HEK293 (cell line): ENCODE measurements around the gene STX2.
"Not testable (repeated sequence)": the region's sequence is repeated elsewhere in the genome, so short reads cannot be mapped to it uniquely, and the experiment has no call there.

Experiments used
- CTCF ChIA-PET: fragments of 350-600 bp; formaldehyde crosslinking; extraction: SDS; loops from one replicate; lab custom pipeline; 2021; ENCODE audit warnings: antibody characterized with exemption; lab: Yijun Ruan, JAX
- POLR2A ChIA-PET: fragments of 300-600 bp; formaldehyde crosslinking; extraction: SDS; loops from one replicate; lab custom pipeline; 2020; ENCODE audit warnings: antibody characterized with exemption, inconsistent platforms; lab: Yijun Ruan, JAX
- H3K27ac ChIP-seq: fragments of 200-500 bp; sonication (Bioruptor generic); 2 replicates; pipeline ENCODE4 v1.5.1; 2014; ENCODE audit warnings: low read depth, low read length, control low read depth, inconsistent platforms; ENCODE audit errors: extremely low read depth
- H3K36me3 ChIP-seq, 2 experiments: fragments of 200-500 bp in 1 of 2; sonication (Bioruptor generic) in 1 of 2; 1 replicate in 1 of 2; 2 replicates in 1 of 2; pipeline ENCODE4 v1.5.1; 2014 to 2017; ENCODE audit warnings: inconsistent platforms in 2 of 2, low read length in 2 of 2; ENCODE audit not compliant: control insufficient read depth in 2 of 2, insufficient read depth in 1 of 2
- H3K4me1 ChIP-seq: fragments of 200-500 bp; sonication (Bioruptor generic); 2 replicates; pipeline ENCODE4 v1.5.1; 2014; ENCODE audit warnings: mild to moderate bottlenecking, low read length, inconsistent platforms; ENCODE audit not compliant: control insufficient read depth, insufficient read depth
- H3K4me3 ChIP-seq: 2 replicates; pipeline ENCODE4 v1.5.1; 2011; ENCODE audit warnings: low read depth, mild to moderate bottlenecking, control low read depth, low read length, moderate library complexity
- H3K9me3 ChIP-seq: fragments of 200-500 bp; sonication (Bioruptor generic); 2 replicates; pipeline ENCODE4 v1.5.1; 2014; ENCODE audit warnings: low read depth, low read length, inconsistent platforms; ENCODE audit not compliant: control insufficient read depth, insufficient read depth
- REPIN1 ChIP-seq: fragments of 450-650 bp; formaldehyde crosslinking; IDR thresholded peaks from 2 replicates; pipeline ENCODE4 v1.5.1; 2017; ENCODE audit warnings: missing biosample characterization, missing genetic modification characterization, low read depth
- REST ChIP-seq: fragments of 450-650 bp; formaldehyde crosslinking; IDR thresholded peaks from 2 replicates; pipeline ENCODE4 v1.5.1; 2016; ENCODE audit warnings: missing biosample characterization, missing genetic modification characterization
- ZNF140 ChIP-seq: fragments of 450-650 bp; formaldehyde crosslinking; IDR thresholded peaks from 2 replicates; pipeline ENCODE4 v1.5.1; 2016; ENCODE audit warnings: missing biosample characterization, missing genetic modification characterization
- ZNF23 ChIP-seq: fragments of 450-650 bp; formaldehyde crosslinking; IDR thresholded peaks from 2 replicates; pipeline ENCODE4 v1.5.1; 2016; ENCODE audit warnings: missing biosample characterization, missing genetic modification characterization, borderline replicate concordance
- ZNF426 ChIP-seq: fragments of 450-650 bp; formaldehyde crosslinking; IDR thresholded peaks from 2 replicates; pipeline ENCODE4 v1.5.1; 2017; ENCODE audit warnings: missing biosample characterization, missing genetic modification characterization, mild to moderate bottlenecking, inconsistent platforms, moderate library complexity
- ZNF473 ChIP-seq: fragments of 450-650 bp; formaldehyde crosslinking; IDR thresholded peaks from 2 replicates; pipeline ENCODE4 v1.5.1; 2017; ENCODE audit warnings: missing biosample characterization, missing genetic modification characterization
- ZNF555 ChIP-seq: fragments of 450-650 bp; formaldehyde crosslinking; conservative IDR thresholded peaks from 2 replicates; pipeline ENCODE4 v1.5.1; 2017; ENCODE audit warnings: missing biosample characterization, mild to moderate bottlenecking, missing genetic modification characterization, inconsistent platforms
- ZNF560 ChIP-seq: fragments of 450-650 bp; formaldehyde crosslinking; IDR thresholded peaks from 2 replicates; pipeline ENCODE4 v1.5.1; 2017; ENCODE audit warnings: missing biosample characterization, missing genetic modification characterization, borderline replicate concordance
- ZNF623 ChIP-seq: fragments of 450-650 bp; formaldehyde crosslinking; IDR thresholded peaks from 2 replicates; pipeline ENCODE4 v1.5.1; 2016; ENCODE audit warnings: missing biosample characterization, missing genetic modification characterization
- ZNF654 ChIP-seq: fragments of 450-650 bp; formaldehyde crosslinking; IDR thresholded peaks from 2 replicates; pipeline ENCODE4 v1.5.1; 2016; ENCODE audit warnings: low read depth, missing biosample characterization, missing genetic modification characterization
- ZSCAN30 ChIP-seq: fragments of 450-650 bp; IDR thresholded peaks from 2 replicates; pipeline ENCODE4 v1.5.1; 2018; ENCODE audit warnings: missing biosample characterization, mild to moderate bottlenecking, missing genetic modification characterization, moderate library complexity
- TF ChIP-seq, protein P1 (sequence below): fragments of 450-650 bp; formaldehyde crosslinking; conservative IDR thresholded peaks from 2 replicates; pipeline ENCODE4 v1.5.1; 2016; ENCODE audit warnings: low read depth, missing biosample characterization, missing genetic modification characterization
- TF ChIP-seq, protein P2 (sequence below): fragments of 450-650 bp; formaldehyde crosslinking; IDR thresholded peaks from 2 replicates; pipeline ENCODE4 v1.5.1; 2016; ENCODE audit warnings: missing biosample characterization, missing genetic modification characterization
- TF ChIP-seq, protein P3 (sequence below): fragments of 450-650 bp; formaldehyde crosslinking; IDR thresholded peaks from 2 replicates; pipeline ENCODE4 v1.5.1; 2017; ENCODE audit warnings: missing biosample characterization, missing genetic modification characterization
- TF ChIP-seq, protein P4 (sequence below): fragments of 450-650 bp; formaldehyde crosslinking; conservative IDR thresholded peaks from 2 replicates; pipeline ENCODE4 v1.5.1; 2016; ENCODE audit warnings: low read depth, missing biosample characterization, missing genetic modification characterization

Gene STX2

GRCh38 chr12:130754234-130754901, 84.7 kb downstream of the STX2 start (continued):
- TF ChIP-seq, protein P1, sequence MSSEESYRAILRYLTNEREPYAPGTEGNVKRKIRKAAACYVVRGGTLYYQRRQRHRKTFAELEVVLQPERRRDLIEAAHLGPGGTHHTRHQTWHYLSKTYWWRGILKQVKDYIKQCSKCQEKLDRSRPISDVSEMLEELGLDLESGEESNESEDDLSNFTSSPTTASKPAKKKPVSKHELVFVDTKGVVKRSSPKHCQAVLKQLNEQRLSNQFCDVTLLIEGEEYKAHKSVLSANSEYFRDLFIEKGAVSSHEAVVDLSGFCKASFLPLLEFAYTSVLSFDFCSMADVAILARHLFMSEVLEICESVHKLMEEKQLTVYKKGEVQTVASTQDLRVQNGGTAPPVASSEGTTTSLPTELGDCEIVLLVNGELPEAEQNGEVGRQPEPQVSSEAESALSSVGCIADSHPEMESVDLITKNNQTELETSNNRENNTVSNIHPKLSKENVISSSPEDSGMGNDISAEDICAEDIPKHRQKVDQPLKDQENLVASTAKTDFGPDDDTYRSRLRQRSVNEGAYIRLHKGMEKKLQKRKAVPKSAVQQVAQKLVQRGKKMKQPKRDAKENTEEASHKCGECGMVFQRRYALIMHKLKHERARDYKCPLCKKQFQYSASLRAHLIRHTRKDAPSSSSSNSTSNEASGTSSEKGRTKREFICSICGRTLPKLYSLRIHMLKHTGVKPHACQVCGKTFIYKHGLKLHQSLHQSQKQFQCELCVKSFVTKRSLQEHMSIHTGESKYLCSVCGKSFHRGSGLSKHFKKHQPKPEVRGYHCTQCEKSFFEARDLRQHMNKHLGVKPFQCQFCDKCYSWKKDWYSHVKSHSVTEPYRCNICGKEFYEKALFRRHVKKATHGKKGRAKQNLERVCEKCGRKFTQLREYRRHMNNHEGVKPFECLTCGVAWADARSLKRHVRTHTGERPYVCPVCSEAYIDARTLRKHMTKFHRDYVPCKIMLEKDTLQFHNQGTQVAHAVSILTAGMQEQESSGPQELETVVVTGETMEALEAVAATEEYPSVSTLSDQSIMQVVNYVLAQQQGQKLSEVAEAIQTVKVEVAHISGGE (tag by site-specific recombination), result peak; percentile 67

DNA sequence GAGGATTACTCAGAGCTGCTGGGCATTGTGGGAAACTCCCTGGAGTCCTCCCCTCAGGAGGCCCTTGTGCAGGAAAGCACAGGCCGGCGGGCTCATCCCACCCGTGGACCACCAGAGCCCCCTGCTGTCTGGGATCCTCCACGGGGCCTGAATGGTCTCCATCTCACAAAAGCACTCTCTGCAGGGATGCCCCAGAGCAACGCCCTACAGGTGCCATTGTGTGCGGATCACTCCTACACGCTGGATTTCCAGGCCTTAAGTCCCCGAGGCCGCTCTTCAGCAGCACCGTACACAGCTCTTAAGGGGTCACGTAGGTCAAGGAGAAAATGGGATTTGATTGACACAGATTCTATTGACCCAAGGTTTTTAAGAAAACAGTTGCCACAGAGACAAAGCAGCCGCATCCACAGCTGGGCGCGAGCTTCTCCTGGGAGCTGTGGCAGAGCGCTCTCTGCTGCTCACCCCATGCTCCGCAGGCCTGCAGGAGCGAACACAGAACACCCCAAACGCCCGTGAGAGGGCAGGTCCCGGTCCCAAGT, 86.3 kb downstream of the STX2 start:
- CTCF ChIA-PET, result no interaction called here
- H3K9me3 ChIP-seq, result no peaks in the 10 kb centered on the region
- no peaks in the 10 kb centered on the region for H3K36me3 ChIP-seq
- no peak for TF ChIP-seq ZNF473 (tag by site-specific recombination)
- TF ChIP-seq, protein P2, sequence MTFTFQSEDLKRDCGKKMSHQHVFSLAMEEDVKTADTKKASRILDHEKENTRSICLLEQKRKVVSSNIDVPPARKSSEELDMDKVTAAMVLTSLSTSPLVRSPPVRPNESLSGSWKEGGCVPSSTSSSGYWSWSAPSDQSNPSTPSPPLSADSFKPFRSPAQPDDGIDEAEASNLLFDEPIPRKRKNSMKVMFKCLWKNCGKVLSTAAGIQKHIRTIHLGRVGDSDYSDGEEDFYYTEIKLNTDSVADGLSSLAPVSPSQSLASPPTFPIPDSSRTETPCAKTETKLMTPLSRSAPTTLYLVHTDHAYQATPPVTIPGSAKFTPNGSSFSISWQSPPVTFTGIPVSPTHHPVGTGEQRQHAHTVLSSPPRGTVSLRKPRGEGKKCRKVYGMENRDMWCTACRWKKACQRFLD (tag by site-specific recombination), result no peak
- TF ChIP-seq ZSCAN30 (tag by site-specific recombination), result no peak
- TF ChIP-seq REPIN1 (tag by site-specific recombination), result no peak
- TF ChIP-seq, protein P3, sequence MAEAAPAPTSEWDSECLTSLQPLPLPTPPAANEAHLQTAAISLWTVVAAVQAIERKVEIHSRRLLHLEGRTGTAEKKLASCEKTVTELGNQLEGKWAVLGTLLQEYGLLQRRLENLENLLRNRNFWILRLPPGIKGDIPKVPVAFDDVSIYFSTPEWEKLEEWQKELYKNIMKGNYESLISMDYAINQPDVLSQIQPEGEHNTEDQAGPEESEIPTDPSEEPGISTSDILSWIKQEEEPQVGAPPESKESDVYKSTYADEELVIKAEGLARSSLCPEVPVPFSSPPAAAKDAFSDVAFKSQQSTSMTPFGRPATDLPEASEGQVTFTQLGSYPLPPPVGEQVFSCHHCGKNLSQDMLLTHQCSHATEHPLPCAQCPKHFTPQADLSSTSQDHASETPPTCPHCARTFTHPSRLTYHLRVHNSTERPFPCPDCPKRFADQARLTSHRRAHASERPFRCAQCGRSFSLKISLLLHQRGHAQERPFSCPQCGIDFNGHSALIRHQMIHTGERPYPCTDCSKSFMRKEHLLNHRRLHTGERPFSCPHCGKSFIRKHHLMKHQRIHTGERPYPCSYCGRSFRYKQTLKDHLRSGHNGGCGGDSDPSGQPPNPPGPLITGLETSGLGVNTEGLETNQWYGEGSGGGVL (tag by site-specific recombination), result no peak
- TF ChIP-seq ZNF23 (tag by site-specific recombination), result no peak
- TF ChIP-seq, all 188 proteins: peak for 0
- POLR2A ChIA-PET, result no interaction called here
- H3K4me1 ChIP-seq, result no peaks in the 10 kb centered on the region
- no peak overlapping the region for H3K27ac ChIP-seq
- no peak overlapping the region for H3K4me3 ChIP-seq

- H3K36me3 ChIP-seq, H3K4me1 ChIP-seq, POLR2A ChIA-PET, H3K4me3 ChIP-seq, H3K9me3 ChIP-seq, H3K27ac ChIP-seq: not testable (repeated sequence)
- CTCF ChIA-PET, result interaction anchor here (0.6 to 0.9 kb wide), 2 partner anchors 72 to 114 kb away, joined by 4 to 5 read pairs; no protein-coding TSS in a partner anchor
- TF ChIP-seq ZNF140 (tag by site-specific recombination), result 0 out of 2 replicates have a peak, but pooled peaks have one; percentile 31
- TF ChIP-seq, protein P4, sequence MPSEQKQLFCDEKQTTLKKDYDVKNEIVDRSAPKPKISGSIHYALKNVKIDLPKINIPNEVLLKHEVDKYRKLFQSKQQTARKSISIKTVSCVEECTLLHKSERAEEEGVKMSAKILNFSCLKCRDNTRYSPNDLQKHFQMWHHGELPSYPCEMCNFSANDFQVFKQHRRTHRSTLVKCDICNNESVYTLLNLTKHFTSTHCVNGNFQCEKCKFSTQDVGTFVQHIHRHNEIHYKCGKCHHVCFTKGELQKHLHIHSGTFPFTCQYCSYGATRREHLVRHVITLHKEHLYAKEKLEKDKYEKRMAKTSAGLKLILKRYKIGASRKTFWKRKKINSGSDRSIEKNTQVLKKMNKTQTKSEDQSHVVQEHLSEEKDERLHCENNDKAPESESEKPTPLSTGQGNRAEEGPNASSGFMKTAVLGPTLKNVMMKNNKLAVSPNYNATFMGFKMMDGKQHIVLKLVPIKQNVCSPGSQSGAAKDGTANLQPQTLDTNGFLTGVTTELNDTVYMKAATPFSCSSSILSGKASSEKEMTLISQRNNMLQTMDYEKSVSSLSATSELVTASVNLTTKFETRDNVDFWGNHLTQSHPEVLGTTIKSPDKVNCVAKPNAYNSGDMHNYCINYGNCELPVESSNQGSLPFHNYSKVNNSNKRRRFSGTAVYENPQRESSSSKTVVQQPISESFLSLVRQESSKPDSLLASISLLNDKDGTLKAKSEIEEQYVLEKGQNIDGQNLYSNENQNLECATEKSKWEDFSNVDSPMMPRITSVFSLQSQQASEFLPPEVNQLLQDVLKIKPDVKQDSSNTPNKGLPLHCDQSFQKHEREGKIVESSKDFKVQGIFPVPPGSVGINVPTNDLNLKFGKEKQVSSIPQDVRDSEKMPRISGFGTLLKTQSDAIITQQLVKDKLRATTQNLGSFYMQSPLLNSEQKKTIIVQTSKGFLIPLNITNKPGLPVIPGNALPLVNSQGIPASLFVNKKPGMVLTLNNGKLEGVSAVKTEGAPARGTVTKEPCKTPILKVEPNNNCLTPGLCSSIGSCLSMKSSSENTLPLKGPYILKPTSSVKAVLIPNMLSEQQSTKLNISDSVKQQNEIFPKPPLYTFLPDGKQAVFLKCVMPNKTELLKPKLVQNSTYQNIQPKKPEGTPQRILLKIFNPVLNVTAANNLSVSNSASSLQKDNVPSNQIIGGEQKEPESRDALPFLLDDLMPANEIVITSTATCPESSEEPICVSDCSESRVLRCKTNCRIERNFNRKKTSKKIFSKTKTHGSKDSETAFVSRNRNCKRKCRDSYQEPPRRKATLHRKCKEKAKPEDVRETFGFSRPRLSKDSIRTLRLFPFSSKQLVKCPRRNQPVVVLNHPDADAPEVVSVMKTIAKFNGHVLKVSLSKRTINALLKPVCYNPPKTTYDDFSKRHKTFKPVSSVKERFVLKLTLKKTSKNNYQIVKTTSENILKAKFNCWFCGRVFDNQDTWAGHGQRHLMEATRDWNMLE (tag by site-specific recombination), result peak; percentile 70; the same call in 1 of the 2 replicates
- peak; percentile 44 for TF ChIP-seq ZNF555 (tag by site-specific recombination)
- TF ChIP-seq ZNF654, result peak; percentile 16; the same call in 1 of the 2 replicates
- TF ChIP-seq ZNF560 (tag by site-specific recombination), result 0 out of 2 replicates have a peak, but pooled peaks have one; percentile 6
- TF ChIP-seq ZNF426, result peak; percentile 48
- peak; percentile 15; the same call in 1 of the 2 replicates for TF ChIP-seq REST (tag by site-specific recombination)
- peak; percentile 26 for TF ChIP-seq ZNF623 (tag by site-specific recombination)
Measured at GRCh38 chr12:130752037-130752436, 87.0 kb downstream of the STX2 start.
